Measurements from ENCODE around the gene PALLD. TPM values are rescaled to one million over a fixed set of nuclear protein-coding genes. Genes with fewer than 3 reads are reported as not detected.
A peak's percentile ranks its signal among the peaks of the same experiment; 100 is the strongest.

Gene PALLD
- polyA plus RNA-seq, 1 donor (not counting 4 experiments of a cell fraction or from before 2014, with no cell fraction given), result 136 TPM

- FAIRE-seq, result peak; percentile 100
- TF ChIP-seq EZH2 (IDR thresholded peaks at IDR 0.05; ENCODE audit: low read length), result no peak
- TF ChIP-seq CTCF (optimal IDR thresholded peaks at IDR 0.05 in 1 of 3, IDR thresholded peaks at IDR 0.05 in 1 of 3, conservative IDR thresholded peaks at IDR 0.05 in 1 of 3; ENCODE audit: extremely low read depth in 1 of 3, insufficient read depth in 2 of 3, low read length in 3 of 3), result no peak
Observed at GRCh38 chr4:168842186-168842585, 345.3 kb downstream of the PALLD start.

GRCh38 chr4:168843635-168844034 lies 346.8 kb downstream of the PALLD start:
- peaks cover 94% of the 10 kb centered on the region for H3K79me2 ChIP-seq (ENCODE audit: control insufficient read depth, insufficient read depth, low read length)
- H3K4me1 ChIP-seq (ENCODE audit: control insufficient read depth, extremely low read depth, insufficient read depth, low read length), result peaks cover 82% of the 10 kb centered on the region

More at GRCh38 chr4:168842186-168842585, 345.3 kb downstream of the PALLD start:
- Histone ChIP-seq H3K4me1 (ENCODE audit: control insufficient read depth, extremely low read depth, insufficient read depth, low read length) (peaks cover 72% of the 10 kb centered on the region), H3K36me3 (ENCODE audit: control insufficient read depth in 2 of 2, extremely low read depth in 1 of 2, insufficient read depth in 2 of 2, low read length in 2 of 2) (peaks cover 16 to 20% of the 10 kb centered on the region in 2 experiments), H3K27me3 (ENCODE audit: control insufficient read depth, extremely low read depth, insufficient read depth, low read length) (no peaks in the 10 kb centered on the region), H3K27ac (ENCODE audit: control insufficient read depth, insufficient read depth, low read length) (peak overlapping the region; percentile 60), H2AFZ (ENCODE audit: control insufficient read depth, low read length) (no peak overlapping the region), H3K9me1 (ENCODE audit: control insufficient read depth, extremely low read depth, insufficient read depth, low read length) (no peaks in the 10 kb centered on the region), H3K79me2 (ENCODE audit: control insufficient read depth, insufficient read depth, low read length) (peaks cover 96% of the 10 kb centered on the region), H3K4me2 (ENCODE audit: control insufficient read depth, extremely low read depth, insufficient read depth, low read depth, low read length) (peak overlapping the region; percentile 78), H3K4me3 (ENCODE audit: control insufficient read depth in 2 of 3, extremely low read depth in 1 of 3, insufficient read depth in 2 of 3, low read depth in 1 of 3, low read length in 3 of 3) (peak overlapping the region in 1 of 3 experiments; percentile 8), H4K20me1 (ENCODE audit: control insufficient read depth, extremely low read depth, insufficient read depth, low read length) (peaks cover 2% of the 10 kb centered on the region), H3K9ac (ENCODE audit: control insufficient read depth, extremely low read depth, insufficient read depth, low read length) (no peak overlapping the region), H3K9me3 (ENCODE audit: control insufficient read depth, low read depth, low read length) (no peaks in the 10 kb centered on the region)
- dilution Hi-C loops (cut with MboI; ENCODE audit: extremely low pct_ligation_motif_present, low sequenced_read_pairs), result no loop called here
- DNase-seq (ENCODE audit: low read depth, low spot score), result no peak

More at GRCh38 chr4:168843635-168844034, 346.8 kb downstream of the PALLD start:
- Histone ChIP-seq H3K4me2 (ENCODE audit: control insufficient read depth, extremely low read depth, insufficient read depth, low read depth, low read length) (peak overlapping the region; percentile 78), H3K27ac (ENCODE audit: control insufficient read depth, insufficient read depth, low read length) (peak overlapping the region; percentile 60), H3K36me3 (ENCODE audit: control insufficient read depth in 2 of 2, extremely low read depth in 1 of 2, insufficient read depth in 2 of 2, low read length in 2 of 2) (peaks cover 7 to 13% of the 10 kb centered on the region in 2 experiments), H3K9ac (ENCODE audit: control insufficient read depth, extremely low read depth, insufficient read depth, low read length) (peak overlapping the region; percentile 18), H3K4me3 (ENCODE audit: control insufficient read depth in 2 of 3, extremely low read depth in 1 of 3, insufficient read depth in 2 of 3, low read depth in 1 of 3, low read length in 3 of 3) (peak overlapping the region in 2 of 3 experiments; percentile 36 to 49), H4K20me1 (ENCODE audit: control insufficient read depth, extremely low read depth, insufficient read depth, low read length) (no peaks in the 10 kb centered on the region), H2AFZ (ENCODE audit: control insufficient read depth, low read length) (no peak overlapping the region), H3K27me3 (ENCODE audit: control insufficient read depth, extremely low read depth, insufficient read depth, low read length) (no peaks in the 10 kb centered on the region), H3K9me3 (ENCODE audit: control insufficient read depth, low read depth, low read length) (no peaks in the 10 kb centered on the region), H3K9me1 (ENCODE audit: control insufficient read depth, extremely low read depth, insufficient read depth, low read length) (no peaks in the 10 kb centered on the region)
- TF ChIP-seq CTCF (optimal IDR thresholded peaks at IDR 0.05 in 1 of 3, IDR thresholded peaks at IDR 0.05 in 1 of 3, conservative IDR thresholded peaks at IDR 0.05 in 1 of 3; ENCODE audit: extremely low read depth in 1 of 3, insufficient read depth in 2 of 3, low read length in 3 of 3) (no peak), EZH2 (IDR thresholded peaks at IDR 0.05; ENCODE audit: low read length) (no peak)
- peak; percentile 84 for FAIRE-seq
- peak; percentile 38 for DNase-seq (ENCODE audit: low read depth, low spot score)
- dilution Hi-C loops (cut with MboI; ENCODE audit: extremely low pct_ligation_motif_present, low sequenced_read_pairs), result no loop called here

Data from keratinocyte (primary cell).